ENCODE results near the gene NSD2.

NSD2 gene

DNA sequence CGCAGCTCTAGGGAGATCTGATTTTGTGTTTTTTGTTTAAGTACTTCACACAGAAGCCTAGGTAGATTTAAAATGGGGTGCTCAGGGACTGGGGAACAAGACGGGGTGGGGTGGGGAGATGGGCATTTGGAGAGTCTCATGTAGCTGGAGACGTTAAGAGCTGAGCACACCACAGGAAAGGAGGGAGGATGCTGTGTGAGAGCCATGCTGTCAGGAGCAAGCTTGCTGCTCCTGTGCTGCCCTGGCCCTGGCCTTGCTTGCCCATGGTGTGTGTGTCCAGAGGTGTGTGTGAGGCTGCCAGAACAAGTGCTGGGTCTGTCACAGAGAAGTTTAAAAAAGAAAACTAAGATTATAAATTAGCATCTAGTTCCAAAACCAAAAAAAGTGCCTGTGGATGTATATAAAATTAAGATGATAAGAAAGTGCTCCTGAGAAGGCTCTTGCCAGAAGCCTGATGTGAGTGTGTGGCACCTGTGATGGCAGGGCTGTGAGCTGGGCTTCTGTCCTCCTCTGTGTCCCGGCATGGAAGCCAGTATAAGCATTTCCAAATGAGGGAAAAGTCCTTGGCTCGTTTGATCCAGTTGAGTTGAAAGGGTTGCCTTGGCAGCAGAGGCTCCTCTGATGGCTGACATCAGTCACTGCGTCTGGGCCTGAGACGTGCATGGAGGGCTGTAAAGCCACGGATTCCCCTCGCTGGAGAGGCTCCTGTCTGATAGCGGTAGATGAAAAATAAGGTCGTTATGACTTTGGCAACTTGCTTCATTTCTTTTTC lies 74.1 kb downstream of the NSD2 start:
- DNase-seq (ENCODE audit: low spot score): no peak

DNA sequence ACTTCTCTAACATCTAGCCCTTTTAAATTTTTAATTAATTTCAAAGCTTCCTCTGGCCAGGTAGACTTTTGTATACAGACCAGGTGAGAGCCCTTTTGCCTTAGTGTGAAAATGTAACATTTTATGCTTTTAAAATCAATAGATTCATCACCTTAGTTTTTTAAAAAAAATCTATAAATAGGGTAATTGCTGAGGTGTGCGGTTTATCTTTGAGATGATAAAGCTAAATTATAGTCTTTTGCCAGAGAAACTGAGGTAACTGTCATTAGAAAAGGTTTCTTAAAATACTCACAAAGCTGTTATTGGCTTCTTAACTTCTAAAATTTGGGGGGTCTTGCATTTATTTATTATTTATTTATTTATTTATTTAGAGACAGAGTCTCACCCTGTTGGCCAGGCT lies 74.7 kb downstream of the NSD2 start:
- no peak for DNase-seq (ENCODE audit: low spot score)

DNA sequence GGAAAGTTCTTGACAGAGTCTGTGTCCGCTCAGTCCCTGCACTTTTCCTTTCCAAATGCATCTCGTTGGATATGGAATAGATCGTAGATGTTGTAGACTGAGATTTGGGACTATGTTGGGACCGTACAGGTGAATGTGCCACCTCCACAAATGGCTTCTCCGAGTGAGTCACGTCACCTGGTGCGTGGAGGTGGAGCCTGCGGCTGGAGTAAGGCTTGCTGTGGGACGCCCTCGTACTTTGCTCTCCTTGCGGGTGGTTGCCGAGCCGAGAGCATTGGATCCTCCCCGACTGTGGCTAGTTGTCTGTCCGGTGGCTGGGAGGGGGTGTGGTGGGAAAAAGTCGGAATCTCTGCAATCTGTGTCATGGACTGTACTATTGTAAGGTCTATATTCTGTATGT lies 77.0 kb downstream of the NSD2 start:
- DNase-seq (ENCODE audit: low spot score): no peak

DNA sequence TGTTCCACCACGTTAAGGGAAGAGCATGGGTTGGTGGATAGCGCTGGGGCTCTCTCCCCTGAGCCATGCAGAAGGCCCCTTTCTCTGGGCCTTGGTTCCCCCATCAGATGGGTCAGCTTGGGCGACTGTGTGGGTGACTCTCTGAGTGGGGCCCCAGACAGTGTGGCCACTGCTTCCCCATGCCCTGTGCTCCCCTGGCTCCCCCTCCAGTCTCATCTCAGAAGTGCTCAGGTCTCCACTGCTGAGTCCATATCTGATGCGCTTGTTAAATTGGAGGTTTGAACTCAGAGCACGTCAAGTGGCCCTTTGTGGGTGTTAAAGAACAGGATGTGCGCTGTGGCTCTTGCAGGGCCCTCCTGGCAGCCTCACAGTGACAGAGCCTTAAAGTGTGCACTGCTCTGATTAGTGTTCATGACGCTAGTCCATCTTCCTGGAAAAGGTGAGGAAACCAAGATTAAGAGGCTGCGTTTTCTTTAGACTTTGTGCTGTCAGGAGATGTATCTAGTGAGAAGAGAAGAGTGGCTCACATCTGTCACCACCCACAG lies 77.8 kb downstream of the NSD2 start:
- DNase-seq (ENCODE audit: low spot score): no peak

DNA sequence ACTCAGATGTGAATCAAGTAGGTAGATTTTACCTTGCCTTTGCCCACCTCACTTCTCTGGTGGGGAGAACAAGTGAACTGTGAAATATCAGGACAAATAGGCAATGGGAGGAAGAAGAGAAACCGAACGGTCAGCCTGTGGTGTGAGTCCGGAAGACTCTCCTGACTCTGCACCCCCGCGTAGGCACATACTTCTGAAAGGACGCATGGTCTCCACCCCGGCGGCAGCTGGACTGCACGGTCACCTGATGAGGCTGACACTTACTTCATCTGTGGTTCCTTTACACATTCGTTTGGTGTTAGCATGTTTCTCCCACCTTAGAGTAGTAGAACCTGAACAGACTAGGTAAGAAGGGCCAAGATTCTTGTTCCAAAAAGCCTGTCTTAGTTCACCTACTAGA lies 79.2 kb downstream of the NSD2 start:
- no peak for DNase-seq (ENCODE audit: low spot score)

DNA sequence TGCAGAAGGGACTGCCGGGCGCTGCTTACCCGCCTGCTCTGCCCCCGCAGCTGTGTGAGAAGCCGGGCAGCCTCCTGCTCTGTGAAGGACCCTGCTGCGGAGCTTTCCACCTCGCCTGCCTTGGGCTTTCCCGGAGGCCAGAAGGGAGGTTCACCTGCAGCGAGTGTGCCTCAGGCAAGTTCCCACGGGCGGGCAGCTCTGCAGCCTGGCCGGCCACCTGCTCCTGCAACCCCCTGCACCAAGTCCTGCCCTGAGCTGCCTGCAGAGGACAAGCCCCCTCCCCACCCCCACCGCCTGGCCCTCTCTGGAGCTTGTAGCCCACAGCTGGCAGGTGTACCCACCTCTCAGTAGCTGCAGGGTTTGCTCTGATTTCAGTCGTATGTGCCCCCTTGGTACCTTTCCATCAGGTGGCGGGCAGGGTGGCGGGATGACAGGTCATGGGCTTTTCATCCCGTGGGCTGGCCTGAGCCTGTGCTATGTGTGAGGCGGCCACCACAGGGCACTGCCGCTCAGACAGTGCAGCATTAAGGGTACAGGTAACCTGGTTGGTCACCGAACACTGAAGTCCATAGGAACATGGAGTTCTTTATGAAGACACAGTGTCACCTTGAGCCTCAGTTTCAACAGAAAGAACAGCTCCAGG lies 81.0 kb downstream of the NSD2 start:
- DNase-seq (ENCODE audit: low spot score): no peak

DNA sequence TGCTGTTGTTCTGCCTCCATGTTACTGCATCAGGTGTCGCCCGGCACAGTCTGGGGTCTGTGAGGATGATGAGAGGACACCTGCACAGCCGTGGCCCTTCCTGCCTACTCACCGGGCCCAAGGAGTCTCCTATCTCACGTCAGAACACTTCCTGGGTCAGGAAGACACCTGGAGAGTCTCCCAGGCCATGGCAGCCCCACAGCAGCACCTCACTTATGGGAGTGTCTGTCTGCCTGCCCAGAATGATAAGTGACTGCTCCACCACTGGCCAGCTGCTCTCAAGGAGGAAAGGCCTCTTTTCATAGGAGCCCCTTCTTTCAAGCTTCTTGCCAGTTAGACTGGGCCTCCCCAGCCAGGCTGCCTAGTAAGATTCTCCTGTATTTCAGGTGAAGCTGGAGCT lies 81.5 kb downstream of the NSD2 start:
- no peak for DNase-seq (ENCODE audit: low spot score)

DNA sequence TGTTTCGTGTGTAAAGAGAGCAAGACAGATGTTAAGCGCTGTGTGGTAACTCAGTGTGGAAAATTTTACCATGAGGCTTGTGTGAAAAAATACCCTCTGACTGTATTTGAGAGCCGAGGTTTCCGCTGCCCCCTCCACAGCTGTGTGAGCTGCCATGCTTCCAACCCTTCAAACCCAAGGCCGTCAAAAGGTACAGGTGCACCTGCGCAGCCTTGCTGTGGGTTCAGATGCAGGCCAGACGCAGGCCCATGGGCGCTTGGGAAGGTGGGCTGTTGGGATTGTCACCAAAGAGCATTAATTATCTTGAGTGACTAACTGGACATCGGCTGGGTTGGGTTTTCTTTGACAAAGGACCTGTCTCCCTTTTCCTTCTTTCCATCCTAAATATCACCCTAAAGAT lies 82.1 kb downstream of the NSD2 start:
- DNase-seq (ENCODE audit: low spot score): no peak

DNA sequence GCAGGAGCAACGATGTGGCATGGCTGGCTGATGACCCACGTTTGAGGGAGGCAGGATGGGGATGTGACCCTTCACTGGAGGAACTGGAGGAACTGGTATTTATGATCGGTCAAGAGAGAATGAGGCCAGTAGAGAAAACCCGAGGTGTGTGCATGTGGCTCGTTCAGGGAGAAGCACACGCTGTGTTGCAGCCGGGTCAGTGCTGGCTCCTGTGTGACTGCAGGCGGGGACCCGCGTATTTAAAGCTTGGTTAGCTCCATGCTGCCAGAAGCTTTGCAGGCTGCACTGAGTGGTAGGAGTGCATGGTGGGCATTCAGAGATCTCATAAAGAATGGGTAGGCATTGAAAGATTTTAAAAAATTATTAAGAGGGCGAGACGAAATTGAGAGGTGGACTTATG lies 85.4 kb downstream of the NSD2 start:
- DNase-seq (ENCODE audit: low spot score): no peak

DNA sequence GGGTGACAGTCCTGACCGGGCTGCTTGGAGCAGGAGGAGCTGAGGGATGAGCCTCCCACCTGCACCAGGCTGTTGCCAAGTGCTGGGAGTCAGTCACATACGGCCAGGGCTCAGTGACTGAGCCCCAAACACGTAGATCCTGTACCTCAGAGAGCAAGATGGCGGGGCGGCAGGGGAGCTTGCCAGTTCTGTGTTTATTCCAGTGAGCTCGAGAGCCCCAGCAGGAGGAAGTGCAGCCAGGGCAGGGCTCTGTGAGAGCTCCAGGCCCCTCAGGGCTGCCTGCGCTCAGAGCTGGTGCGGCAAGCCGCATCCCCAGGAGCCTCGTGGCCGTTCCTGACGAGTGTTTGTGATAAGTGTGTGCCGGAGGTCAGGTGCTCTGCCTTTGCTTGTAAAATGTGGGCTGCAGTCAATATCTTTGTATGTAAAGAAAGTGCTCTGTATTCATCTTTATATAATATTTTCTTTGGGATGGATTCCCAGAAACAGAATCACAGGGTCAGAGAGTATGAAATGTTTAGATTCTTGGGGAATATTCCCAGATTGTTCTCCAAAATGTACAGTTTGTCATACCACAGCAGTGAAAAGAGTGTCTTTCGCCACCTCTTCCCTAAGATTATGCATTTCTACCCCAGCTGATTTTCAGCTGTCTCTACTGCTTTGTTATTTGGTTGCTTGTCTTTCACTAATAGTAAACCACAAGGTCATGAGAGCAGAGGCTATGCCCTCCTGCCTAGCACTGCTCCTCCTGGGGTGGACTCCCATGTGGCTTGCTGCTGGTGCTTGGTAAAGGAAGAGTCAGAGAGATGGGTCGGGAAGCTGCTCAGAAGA lies 87.3 kb downstream of the NSD2 start:
- no peak for DNase-seq (ENCODE audit: low spot score)

DNA sequence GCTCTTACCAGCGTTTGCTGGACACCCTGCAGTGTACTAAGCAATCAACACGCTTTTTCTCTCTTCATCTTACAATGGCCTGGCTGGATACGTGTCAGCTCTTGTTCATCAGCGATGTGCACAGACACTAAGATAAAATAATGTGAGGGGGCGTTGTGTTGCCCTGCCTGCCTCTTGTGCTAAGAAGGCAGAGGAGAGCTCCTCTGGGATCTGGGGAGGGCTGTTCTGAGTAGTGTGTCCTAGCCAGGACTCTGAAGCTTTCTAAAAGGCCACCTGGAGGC lies 87.9 kb downstream of the NSD2 start:
- DNase-seq (ENCODE audit: low spot score): no peak

DNA sequence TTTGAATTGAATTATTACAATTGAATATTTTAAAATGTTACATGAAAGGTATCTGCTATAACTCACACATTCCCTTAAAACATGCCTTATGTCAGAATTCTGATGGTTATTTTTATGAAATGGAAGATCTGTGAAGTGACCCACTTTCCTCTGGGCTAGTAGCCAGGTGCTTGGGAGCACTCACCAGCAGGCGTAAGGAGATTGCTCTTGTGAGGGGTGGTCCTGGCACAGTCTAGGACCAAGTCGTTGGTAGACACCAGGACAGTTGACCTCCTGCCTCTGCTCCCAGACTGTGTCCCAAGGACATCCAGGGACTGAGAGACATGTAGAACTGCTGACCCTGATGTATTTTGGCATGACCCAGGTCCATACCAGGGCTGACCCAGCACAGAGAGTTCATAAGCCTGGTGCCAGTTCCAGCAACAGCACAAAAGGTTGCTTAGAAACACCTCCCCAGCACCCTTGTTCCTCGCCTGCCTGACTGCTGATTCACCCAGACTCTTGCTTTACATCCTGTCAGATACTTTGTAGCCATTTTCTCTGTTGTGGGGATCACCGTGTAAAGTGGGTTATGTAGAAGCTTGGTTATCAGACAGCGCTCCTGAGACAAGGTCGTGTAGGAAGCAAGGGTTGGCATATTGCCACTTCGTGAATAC lies 89.1 kb downstream of the NSD2 start:
- no peak for DNase-seq (ENCODE audit: low spot score)

DNA sequence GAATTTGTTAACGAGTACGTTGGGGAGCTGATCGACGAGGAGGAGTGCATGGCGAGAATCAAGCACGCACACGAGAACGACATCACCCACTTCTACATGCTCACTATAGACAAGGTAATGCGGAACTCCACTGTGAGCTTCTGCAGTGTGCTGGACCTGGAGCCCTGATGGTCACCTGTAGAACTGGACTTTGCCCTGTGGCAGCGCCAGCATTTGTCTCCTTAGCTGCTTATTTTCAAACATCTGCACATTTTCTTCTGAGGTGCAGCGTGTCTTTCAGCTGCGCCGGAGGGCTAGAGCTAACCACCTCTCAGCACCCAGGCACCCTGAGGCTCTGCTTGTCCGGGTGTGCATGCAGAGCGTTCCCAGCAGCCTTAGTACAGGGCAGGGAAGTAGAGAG lies 89.8 kb downstream of the NSD2 start:
- DNase-seq (ENCODE audit: low spot score): no peak

DNA sequence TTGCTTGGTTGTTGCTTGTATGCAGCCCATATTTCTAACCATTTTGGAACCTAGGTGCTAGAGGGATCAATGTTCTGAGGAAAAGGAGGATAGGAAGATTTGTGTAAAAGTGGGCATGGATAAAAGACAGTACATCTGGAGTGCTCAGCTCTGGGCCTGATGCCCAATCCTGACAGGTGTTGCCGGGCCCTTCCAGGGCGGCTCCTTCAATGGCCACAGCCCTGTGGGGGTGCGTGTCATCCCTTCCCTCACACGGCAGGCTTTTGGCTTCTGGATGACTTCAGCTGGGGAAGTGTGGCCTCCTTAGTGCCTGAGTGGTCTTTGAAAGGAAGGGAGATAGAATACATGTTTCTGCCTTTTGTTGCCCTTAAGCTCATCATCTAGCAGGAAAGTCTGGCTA lies 90.4 kb downstream of the NSD2 start:
- no peak for DNase-seq (ENCODE audit: low spot score)

DNA sequence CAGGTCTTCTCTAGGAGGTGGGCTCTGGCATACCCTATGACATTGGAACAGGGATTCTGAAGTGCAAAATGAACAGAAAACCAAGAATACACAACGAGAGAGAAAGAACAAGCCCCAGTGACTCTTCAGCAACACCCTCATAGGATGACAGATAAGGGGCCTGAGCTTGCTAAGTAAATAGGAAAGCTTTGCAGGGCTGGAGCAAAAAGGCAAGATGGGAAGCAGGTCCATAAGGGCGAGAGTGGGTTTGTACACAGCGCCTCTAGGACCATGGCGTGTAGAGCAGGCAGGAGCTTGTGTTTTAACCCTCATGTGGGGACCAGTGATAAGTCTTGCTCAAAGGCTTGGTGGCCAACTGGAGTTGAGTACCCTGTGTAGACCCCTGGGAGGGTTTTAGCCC lies 91.8 kb downstream of the NSD2 start:
- DNase-seq (ENCODE audit: low spot score): no peak

DNA sequence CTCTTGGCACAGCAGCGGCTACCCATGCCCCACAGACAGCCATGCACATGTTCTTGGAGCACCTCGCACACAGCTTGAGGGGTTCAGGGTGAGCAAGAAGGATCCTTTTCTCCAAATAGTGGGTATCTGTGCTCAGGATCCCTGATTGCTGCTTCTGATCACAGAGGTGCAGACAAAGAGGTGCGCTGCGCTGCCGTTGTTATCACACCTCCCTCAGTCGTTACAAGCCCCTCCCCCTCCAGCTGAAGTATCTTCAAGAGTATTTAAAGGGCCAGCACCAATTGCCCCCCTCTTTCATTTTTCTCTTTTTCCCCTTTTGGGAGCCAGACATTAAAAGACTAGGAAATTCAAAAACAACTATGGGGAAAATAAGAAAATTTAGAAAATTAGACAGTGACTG lies 93.2 kb downstream of the NSD2 start:
- DNase-seq (ENCODE audit: low spot score): no peak

DNA sequence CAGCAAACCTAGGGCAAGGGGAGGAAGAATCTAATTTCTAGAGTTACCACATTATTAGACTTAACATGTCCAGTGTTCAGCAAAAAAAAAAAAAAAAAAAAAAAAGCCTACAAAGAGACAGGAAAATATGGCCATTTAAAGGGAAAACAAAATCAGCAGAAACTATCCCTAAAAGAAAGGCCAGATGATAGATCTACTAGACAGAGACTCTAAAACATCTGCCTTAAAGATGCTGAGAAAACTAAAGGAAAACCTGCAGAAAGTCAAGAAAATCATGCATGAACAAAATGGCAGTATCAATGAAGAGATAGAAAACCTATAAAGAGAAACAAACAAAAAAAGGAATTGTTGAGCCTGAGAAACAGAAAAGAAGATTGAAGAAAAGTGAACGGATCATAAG lies 93.8 kb downstream of the NSD2 start:
- no peak for DNase-seq (ENCODE audit: low spot score)

DNA sequence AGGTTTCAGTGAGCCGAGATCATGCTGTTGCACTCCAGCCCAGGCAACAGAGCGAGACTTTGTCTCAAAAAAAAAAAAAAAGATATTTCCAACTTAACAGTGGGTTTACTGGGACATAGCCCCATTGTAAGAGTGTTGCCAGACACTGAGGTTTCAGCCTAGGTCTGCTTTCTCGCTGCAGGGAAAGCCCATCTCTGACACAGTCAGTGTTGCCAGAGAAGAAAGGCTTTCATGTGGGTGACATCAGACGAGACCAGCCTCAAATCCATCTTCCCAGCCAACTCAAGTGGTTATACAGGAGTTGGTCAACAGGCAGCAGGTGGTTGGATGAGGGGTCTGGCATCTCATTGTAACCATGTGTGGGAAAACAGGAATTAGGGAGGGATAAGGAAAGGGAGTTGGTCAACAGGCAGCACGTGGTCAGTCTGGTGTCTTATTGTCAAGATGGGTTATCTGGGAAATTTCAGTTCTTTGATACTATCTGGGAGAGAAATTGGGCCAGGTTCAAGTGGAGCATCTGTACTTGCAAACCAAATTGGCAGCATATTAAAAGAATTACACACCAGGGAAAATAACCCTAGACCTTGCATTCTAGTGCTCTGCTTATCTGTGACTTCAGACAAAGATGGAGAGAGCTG lies 96.4 kb downstream of the NSD2 start:
- no peak for DNase-seq (ENCODE audit: low spot score)

DNA sequence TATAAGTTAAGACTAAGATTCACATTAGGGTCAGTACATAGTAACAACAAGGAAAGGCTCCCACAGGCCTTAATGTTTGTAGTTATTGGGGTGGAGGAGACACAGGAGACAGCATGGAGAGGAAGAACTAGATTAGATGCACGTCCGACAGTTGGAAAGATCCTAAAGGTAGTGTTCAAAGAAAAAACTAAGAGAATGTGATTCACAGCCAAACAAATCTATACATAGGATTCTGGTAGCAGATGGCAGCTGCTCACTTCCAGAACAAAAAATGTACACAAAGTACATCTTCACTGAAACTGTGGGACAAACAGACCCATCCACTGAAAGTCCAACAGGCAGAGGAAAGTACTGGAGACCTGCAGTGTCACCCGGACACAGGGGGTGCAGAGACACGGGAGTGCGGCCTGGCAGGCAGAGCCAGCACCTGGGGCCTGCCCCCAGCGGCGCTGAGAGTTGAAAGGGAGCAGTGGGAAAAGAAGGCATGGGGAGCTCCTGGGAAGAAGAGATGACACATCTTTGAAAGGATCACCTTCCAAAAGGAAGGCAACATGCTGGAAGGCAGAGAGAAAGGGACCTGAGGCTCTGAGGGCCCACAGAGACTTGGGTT lies 97.6 kb downstream of the NSD2 start:
- DNase-seq (ENCODE audit: low spot score): no peak

DNA sequence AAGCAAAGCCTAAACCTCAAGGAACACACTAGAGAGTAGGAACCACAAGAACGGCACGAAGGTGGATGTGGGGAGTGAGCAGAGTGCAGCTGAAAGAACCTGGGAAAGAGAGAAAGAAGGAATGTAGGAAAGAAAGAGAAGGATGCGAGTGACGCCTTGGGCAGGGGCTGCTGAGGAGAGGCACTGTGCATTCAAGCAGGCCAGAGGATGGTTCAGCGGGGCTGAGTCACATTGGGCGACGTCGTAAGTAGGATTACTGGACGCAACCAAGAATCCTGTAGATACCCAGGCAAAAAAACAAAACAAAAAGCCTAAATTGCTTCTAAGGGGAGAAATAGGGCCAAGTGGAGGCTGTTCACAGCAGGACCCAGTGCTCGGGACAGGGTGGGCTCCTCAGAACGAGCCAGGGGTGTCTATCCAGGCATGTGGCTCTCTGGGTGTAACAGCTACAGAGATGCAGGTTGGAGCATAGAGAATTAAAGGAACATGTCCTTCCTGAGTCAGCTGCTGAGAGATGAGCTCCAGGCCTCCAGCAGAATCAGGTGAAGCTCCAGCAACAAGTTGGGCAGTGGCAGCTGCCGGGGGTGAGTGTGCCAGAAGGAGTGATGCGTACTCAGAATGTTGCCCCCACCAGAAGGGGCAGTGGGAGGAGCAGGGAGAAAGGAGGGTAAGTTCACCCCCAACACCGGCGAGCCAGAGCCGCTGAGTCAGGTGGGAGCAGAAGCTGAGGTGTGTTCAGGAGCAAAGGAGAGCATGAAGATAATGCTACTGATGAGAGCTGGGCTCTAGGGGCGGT lies 98.9 kb downstream of the NSD2 start:
- DNase-seq (ENCODE audit: low spot score): no peak

DNA sequence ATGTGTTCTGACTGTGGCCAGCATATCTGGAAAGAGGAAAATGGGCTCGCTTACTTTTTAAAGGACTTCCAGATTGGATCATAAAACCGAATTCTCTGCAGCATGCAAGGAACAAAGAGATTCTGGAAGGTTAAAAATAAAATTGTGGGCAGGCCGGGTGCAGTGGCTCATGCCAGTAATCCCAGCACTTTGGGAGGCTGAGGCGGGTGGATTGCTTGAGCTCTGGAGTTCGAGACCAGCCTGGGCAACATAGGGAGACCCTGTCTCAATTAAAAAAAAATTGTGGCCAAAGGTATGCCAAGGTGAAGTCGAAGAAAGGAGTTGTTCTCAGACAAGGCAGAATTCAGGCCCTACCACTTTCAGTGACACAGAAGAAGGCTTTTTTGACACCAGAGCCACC lies 99.7 kb downstream of the NSD2 start:
- DNase-seq (ENCODE audit: low spot score): no peak
